H9 (cell line): Measurements from ENCODE around the gene ATP13A3. TPM values are rescaled to one million over a fixed set of nuclear protein-coding genes. Genes with fewer than 3 reads are reported as not detected.

Experiments
- DNase-seq: peaks from one replicate; pipeline ENCODE4 v3.0.0-alpha.2; 2017
- H2AFZ ChIP-seq: one replicate; pipeline ENCODE4 v1.6.1; 2013; ENCODE audit warnings: mild to moderate bottlenecking, low read length, control low read depth, moderate library complexity
- H2AK5ac ChIP-seq: 2 replicates; pipeline ENCODE4 v1.6.1; 2013; ENCODE audit warnings: low read length, control low read depth, mixed read lengths; ENCODE audit not compliant: insufficient read length
- H2BK120ac ChIP-seq: one replicate; pipeline ENCODE4 v1.6.1; 2013; ENCODE audit warnings: low read depth, mild to moderate bottlenecking, low read length, control low read depth, inconsistent platforms; ENCODE audit not compliant: poor library complexity, severe bottlenecking
- H2BK12ac ChIP-seq: 2 replicates; pipeline ENCODE4 v1.6.1; 2013; ENCODE audit warnings: low read length, control low read depth, mixed read lengths, low read depth; ENCODE audit not compliant: insufficient read length
- H2BK15ac ChIP-seq: 2 replicates; pipeline ENCODE4 v1.6.1; 2013; ENCODE audit warnings: low read depth, low read length, control low read depth
- H2BK20ac ChIP-seq: one replicate; pipeline ENCODE4 v1.6.1; 2013; ENCODE audit warnings: low read depth, mild to moderate bottlenecking, low read length, control low read depth, inconsistent platforms; ENCODE audit not compliant: poor library complexity, severe bottlenecking
- H2BK5ac ChIP-seq: 2 replicates; pipeline ENCODE4 v1.6.1; 2013; ENCODE audit warnings: low read length, control low read depth, mixed read lengths; ENCODE audit not compliant: insufficient read length
- H3K14ac ChIP-seq: 2 replicates; pipeline ENCODE4 v1.6.1; 2013; ENCODE audit warnings: low read length, control low read depth; ENCODE audit not compliant: insufficient read depth
- H3K18ac ChIP-seq: 2 replicates; pipeline ENCODE4 v1.6.1; 2013; ENCODE audit warnings: low read depth, mild to moderate bottlenecking, mixed read lengths, low read length, control low read depth; ENCODE audit not compliant: insufficient read length
- H3K23ac ChIP-seq: 2 replicates; pipeline ENCODE4 v1.6.1; 2013; ENCODE audit warnings: low read length, control low read depth, mixed read lengths, low read depth; ENCODE audit not compliant: insufficient read length
- H3K23me2 ChIP-seq: 2 replicates; pipeline ENCODE4 v1.6.1; 2013; ENCODE audit warnings: low read depth, mild to moderate bottlenecking, mixed read lengths, low read length, control low read depth; ENCODE audit not compliant: insufficient read length, poor library complexity, severe bottlenecking
- H3K27ac ChIP-seq: 2 replicates; pipeline ENCODE4 v1.5.1; 2013; ENCODE audit warnings: low read length, control low read depth, mixed read lengths, low read depth; ENCODE audit not compliant: insufficient read length
- H3K27me3 ChIP-seq: 2 replicates; pipeline ENCODE4 v1.6.1; 2013; ENCODE audit warnings: low read length, control low read depth, inconsistent platforms; ENCODE audit not compliant: insufficient read depth
- H3K4ac ChIP-seq: 2 replicates; pipeline ENCODE4 v1.6.1; 2013; ENCODE audit warnings: low read depth, mild to moderate bottlenecking, control low read depth, inconsistent platforms, low read length, moderate library complexity
- H3K4me1 ChIP-seq: 2 replicates; pipeline ENCODE4 v1.6.1; 2013; ENCODE audit warnings: low read length, control low read depth, inconsistent platforms; ENCODE audit not compliant: insufficient read depth
- H3K4me2 ChIP-seq: 2 replicates; pipeline ENCODE4 v1.6.1; 2013; ENCODE audit warnings: low read length, control low read depth, mixed read lengths; ENCODE audit not compliant: insufficient read length, insufficient read depth
- H3K56ac ChIP-seq: 2 replicates; pipeline ENCODE4 v1.6.1; 2013; ENCODE audit warnings: low read depth, mild to moderate bottlenecking, mixed read lengths, low read length, control low read depth; ENCODE audit not compliant: insufficient read length
- H3K79me1 ChIP-seq: 2 replicates; pipeline ENCODE4 v1.6.1; 2013; ENCODE audit warnings: low read depth, mild to moderate bottlenecking, moderate library complexity, low read length, control low read depth, inconsistent platforms; ENCODE audit not compliant: insufficient read depth, poor library complexity, severe bottlenecking
- H3K79me2 ChIP-seq: 2 replicates; pipeline ENCODE4 v1.6.1; 2013; ENCODE audit warnings: low read length, control low read depth, inconsistent platforms; ENCODE audit not compliant: insufficient read depth
- H3K9ac ChIP-seq: 2 replicates; pipeline ENCODE4 v1.6.1; 2013; ENCODE audit warnings: low read length, control low read depth, mixed read lengths; ENCODE audit not compliant: insufficient read length; ENCODE audit errors: extremely low read depth
- H3K9me3 ChIP-seq: one replicate; pipeline ENCODE4 v1.6.1; 2013; ENCODE audit warnings: low read depth, low read length, inconsistent platforms; ENCODE audit not compliant: control insufficient read depth
- H3T11ph ChIP-seq: one replicate; pipeline ENCODE4 v1.6.1; 2013; ENCODE audit warnings: mild to moderate bottlenecking, low read length, control low read depth, inconsistent platforms
- H4K20me1 ChIP-seq: one replicate; pipeline ENCODE4 v1.6.1; 2013; ENCODE audit not compliant: control insufficient read depth, insufficient read length, insufficient read depth
- H4K5ac ChIP-seq: 2 replicates; pipeline ENCODE4 v1.6.1; 2013; ENCODE audit warnings: low read depth, mild to moderate bottlenecking, mixed read lengths, low read length, control low read depth; ENCODE audit not compliant: insufficient read length
- H4K8ac ChIP-seq: replicated peaks from 2 replicates; pipeline ENCODE4 v1.6.1; 2013; ENCODE audit warnings: low read length, control low read depth, mixed read lengths, low read depth; ENCODE audit not compliant: insufficient read length
- H4K91ac ChIP-seq: 2 replicates; pipeline ENCODE4 v1.6.1; 2013; ENCODE audit warnings: low read depth, mild to moderate bottlenecking, moderate library complexity, mixed read lengths, low read length, control low read depth; ENCODE audit not compliant: insufficient read length
- H3K27ac Mint-ChIP-seq, 3 experiments: 2 replicates in 2 of 3; 3 replicates in 1 of 3; pipeline ENCODE4 v1.8.0; 2020 to 2021; ENCODE audit warnings: mixed read lengths in 3 of 3, mild to moderate bottlenecking in 1 of 3, moderate library complexity in 1 of 3
- H3K27me3 Mint-ChIP-seq: 2 replicates; pipeline ENCODE4 v1.8.0; 2021; ENCODE audit warnings: low read depth, mild to moderate bottlenecking, moderate library complexity, mixed read lengths
- H3K36me3 Mint-ChIP-seq, 3 experiments: 2 replicates in 2 of 3; 3 replicates in 1 of 3; pipeline ENCODE4 v1.8.0; 2020 to 2021; ENCODE audit warnings: low read depth in 3 of 3, mixed read lengths in 3 of 3; ENCODE audit not compliant: insufficient read depth in 1 of 3
- H3K4me1 Mint-ChIP-seq, 2 experiments: 2 replicates each; pipeline ENCODE4 v1.8.0; 2020; ENCODE audit warnings: mixed read lengths in 2 of 2
- H3K4me3 Mint-ChIP-seq, 2 experiments: 2 replicates in 1 of 2; 3 replicates in 1 of 2; pipeline ENCODE4 v1.8.0; 2020 to 2021; ENCODE audit warnings: mild to moderate bottlenecking in 2 of 2, mixed read lengths in 2 of 2, moderate library complexity in 1 of 2
- H3K9me3 Mint-ChIP-seq, 2 experiments: 2 replicates in 1 of 2; 3 replicates in 1 of 2; pipeline ENCODE4 v1.8.0; 2020; ENCODE audit warnings: mild to moderate bottlenecking in 2 of 2, mixed read lengths in 2 of 2, moderate library complexity in 1 of 2
- WGBS: extraction: QIAGEN DNeasy Blood & Tissue Kit; methylation state at CpG from one replicate; pipeline ENCODE4 v1.1.7; 2013; ENCODE audit warnings: missing lambda C conversion rate, low lambda C conversion rate, mixed read lengths; ENCODE audit not compliant: insufficient read length; ENCODE audit errors: extremely low coverage; 5-methylcytosine and 5-hydroxymethylcytosine counted together
- total RNA-seq: library from RNA; stranded (reverse); gene quantifications from 2 replicates; pipeline ENCODE4 v1.2.1, GENCODE V29; 2021
- TF ChIP-seq, protein P1 (sequence below): fragments of 200-600 bp; sonication (generic); conservative IDR thresholded peaks from 3 replicates; pipeline ENCODE4 v1.8.0; 2021; ENCODE audit warnings: antibody characterized with exemption, mild to moderate bottlenecking

Gene ATP13A3
- total RNA-seq, 1 experiment from 2014 or later = 78.5 TPM

DNA sequence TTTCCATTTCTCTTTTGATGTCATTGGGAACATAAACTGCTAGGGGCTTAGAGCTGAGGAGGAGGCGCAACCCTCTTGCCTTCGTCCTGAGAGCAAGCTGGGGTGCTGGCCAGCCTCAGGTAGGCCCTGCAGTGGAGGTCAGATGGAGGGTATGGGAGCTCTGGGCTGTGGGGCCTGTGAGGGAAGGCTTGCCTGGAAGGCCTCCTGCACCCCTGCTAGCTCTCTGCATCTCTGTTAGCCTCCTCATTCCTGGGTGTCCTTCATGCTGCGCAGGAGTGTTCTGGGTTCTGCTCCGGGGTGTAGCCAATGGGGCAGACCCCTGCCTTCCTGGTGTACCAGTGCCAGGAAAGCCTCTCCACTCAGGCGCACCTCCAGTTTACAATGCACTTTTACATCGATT is 99.5 kb downstream of the ATP13A3 start:
- no peak overlapping the region for H3K23ac ChIP-seq
- peaks cover 4% of the 10 kb centered on the region; the same call in 1 of the 2 replicates for H3K27me3 Mint-ChIP-seq
- H3K79me1 ChIP-seq = no peaks in the 10 kb centered on the region
- TF ChIP-seq, protein P1, sequence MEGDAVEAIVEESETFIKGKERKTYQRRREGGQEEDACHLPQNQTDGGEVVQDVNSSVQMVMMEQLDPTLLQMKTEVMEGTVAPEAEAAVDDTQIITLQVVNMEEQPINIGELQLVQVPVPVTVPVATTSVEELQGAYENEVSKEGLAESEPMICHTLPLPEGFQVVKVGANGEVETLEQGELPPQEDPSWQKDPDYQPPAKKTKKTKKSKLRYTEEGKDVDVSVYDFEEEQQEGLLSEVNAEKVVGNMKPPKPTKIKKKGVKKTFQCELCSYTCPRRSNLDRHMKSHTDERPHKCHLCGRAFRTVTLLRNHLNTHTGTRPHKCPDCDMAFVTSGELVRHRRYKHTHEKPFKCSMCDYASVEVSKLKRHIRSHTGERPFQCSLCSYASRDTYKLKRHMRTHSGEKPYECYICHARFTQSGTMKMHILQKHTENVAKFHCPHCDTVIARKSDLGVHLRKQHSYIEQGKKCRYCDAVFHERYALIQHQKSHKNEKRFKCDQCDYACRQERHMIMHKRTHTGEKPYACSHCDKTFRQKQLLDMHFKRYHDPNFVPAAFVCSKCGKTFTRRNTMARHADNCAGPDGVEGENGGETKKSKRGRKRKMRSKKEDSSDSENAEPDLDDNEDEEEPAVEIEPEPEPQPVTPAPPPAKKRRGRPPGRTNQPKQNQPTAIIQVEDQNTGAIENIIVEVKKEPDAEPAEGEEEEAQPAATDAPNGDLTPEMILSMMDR = no peak
- no peak overlapping the region for H2BK5ac ChIP-seq
- peaks cover 6 to 8% of the 10 kb centered on the region in 2 experiments for H3K9me3 Mint-ChIP-seq
- H4K20me1 ChIP-seq = no peaks in the 10 kb centered on the region
- peaks cover 0 to 10% (median 0%) of the 10 kb centered on the region in 3 experiments; a peak in 4 of 7 replicates for H3K36me3 Mint-ChIP-seq
- H2AK5ac ChIP-seq = no peak overlapping the region
- H3K9ac ChIP-seq = no peak overlapping the region
- H3K4me1 ChIP-seq = no peaks in the 10 kb centered on the region
- H2BK20ac ChIP-seq = no peak overlapping the region
- no peak overlapping the region for H2BK15ac ChIP-seq
- H2AFZ ChIP-seq = no peak overlapping the region
- H3K4me1 Mint-ChIP-seq = peaks cover 28 to 36% of the 10 kb centered on the region in 2 experiments
- no peak for DNase-seq
- no peaks in the 10 kb centered on the region for H3K27me3 ChIP-seq
- H4K91ac ChIP-seq = no peak overlapping the region
- no CpG with 5 or more reads among the region's 6 CpGs for WGBS
- no peak overlapping the region for H2BK120ac ChIP-seq
- no peak overlapping the region for H3K18ac ChIP-seq
- no peak overlapping the region for H4K8ac ChIP-seq
- H3K56ac ChIP-seq = no peak overlapping the region
- no peak overlapping the region for H3K4me3 Mint-ChIP-seq
- no peaks in the 10 kb centered on the region for H3K9me3 ChIP-seq
- no peak overlapping the region for H3T11ph ChIP-seq
- H3K27ac Mint-ChIP-seq = no peak overlapping the region
- H3K4ac ChIP-seq = no peak overlapping the region
- H4K5ac ChIP-seq = no peak overlapping the region
- no peak overlapping the region for H3K14ac ChIP-seq
- H3K79me2 ChIP-seq = no peaks in the 10 kb centered on the region
- no peaks in the 10 kb centered on the region for H3K23me2 ChIP-seq
- H3K27ac ChIP-seq = no peak overlapping the region
- no peak overlapping the region for H2BK12ac ChIP-seq
- H3K4me2 ChIP-seq = no peak overlapping the region
